Measurements from ENCODE around the gene SLC39A7.

GRCh38 chr6:33202799-33203198 is 2.1 kb downstream of the SLC39A7 start:
- TF ChIP-seq CTCF (IDR thresholded peaks at IDR 0.05; ENCODE audit: borderline replicate concordance, extremely low read depth, low read length, poor library complexity, severe bottlenecking) (no peak), EZH2 (IDR thresholded peaks at IDR 0.05; ENCODE audit: borderline replicate concordance, low read depth, low read length, severe bottlenecking) (no peak)

Data from DND-41 (cell line).